CD4-positive, alpha-beta T cell treated with Interleukin-2 at 100 ng/mL for 4 hours (primary cell): ENCODE results near the gene MAJIN.
A peak's percentile ranks its signal among the peaks of the same experiment; 100 is the strongest.

ENCODE experiments used
- DNase-seq: peaks from one replicate; pipeline ENCODE4 v3.0.0-alpha.2; 2020; ENCODE audit warnings: low spot score

MAJIN gene

DNA sequence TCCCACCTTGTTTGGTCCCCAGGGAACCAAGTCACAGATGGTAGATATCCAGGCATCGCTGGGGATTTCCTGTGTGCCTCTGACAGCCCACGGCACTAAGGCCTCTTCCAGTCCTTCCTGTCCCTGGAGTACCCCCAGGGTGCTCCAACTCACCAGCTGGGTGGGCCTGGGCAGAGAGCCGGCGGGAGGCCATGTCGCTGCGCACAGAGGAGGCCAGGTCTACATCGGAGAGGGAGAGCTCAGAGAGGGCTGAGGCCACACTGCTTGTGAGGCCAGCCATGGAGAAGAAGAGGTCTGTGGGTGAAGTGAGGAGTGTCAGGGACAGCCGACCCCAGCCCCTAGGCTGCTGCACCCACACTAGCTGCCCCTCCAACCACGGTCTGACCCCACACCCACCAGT is 60.2 kb downstream of the MAJIN start:
- DNase-seq, result no peak

- no peak for DNase-seq
Observed at GRCh38 chr11:64911142-64911541, 60.8 kb downstream of the MAJIN start.

- DNase-seq, result no peak
Observed at GRCh38 chr11:64910451-64911093, 61.3 kb downstream of the MAJIN start.

- no peak for DNase-seq
Observed at GRCh38 chr11:64909653-64910343, 62.1 kb downstream of the MAJIN start.

DNA sequence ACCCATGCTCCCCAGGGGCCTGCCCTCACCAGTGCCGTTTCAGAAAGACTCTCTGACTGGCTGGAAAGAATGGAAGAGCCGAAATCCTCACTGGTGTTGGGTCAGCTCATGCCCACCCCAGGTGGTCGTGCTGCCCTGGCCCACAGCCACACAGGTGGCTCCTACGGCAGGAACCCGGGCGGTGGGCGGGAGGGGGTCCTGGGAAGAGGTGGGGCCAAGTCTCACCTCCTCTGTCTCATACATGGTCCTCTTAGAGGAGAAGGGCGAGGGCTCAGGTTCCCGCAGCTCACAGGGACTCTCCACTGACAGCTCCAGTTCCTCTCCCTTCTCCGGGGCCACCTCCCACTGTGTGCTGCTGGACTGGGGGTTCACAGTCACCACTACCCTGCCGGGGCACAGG is 63.1 kb downstream of the MAJIN start:
- no peak for DNase-seq

GRCh38 chr11:64906314-64906635 is 65.6 kb downstream of the MAJIN start:
- DNase-seq, result no peak

GRCh38 chr11:64905516-64906313 is 66.2 kb downstream of the MAJIN start:
- no peak for DNase-seq

DNA sequence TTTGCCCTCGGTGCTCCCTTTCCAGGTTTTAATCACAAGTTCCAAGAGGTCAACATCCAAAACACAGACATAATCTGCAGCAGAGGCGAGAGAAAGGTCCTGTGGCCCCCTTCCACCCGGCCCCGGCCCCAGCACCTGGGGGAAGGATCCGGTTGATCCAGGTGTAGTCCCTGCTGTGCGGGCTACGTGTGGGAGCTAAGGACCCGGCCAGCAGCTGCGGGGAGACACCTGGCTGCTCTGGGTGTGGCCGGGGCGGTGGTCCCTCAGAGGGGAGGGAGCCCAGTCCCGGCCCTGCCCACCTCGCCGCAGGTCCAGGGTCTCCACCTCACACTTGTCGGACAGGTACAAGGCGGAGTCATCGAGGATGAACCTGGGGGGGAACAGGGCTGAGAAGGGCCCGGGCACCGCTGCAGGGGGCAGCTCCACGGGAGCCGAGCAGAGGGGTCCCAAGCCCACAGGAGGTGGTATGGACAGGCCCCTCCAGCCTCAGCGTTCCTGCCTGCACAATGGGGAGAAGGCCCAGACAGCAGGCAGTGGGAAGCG is 68.5 kb downstream of the MAJIN start:
- no peak for DNase-seq

- no peak for DNase-seq
Observed at GRCh38 chr11:64902102-64902900, 69.6 kb downstream of the MAJIN start.

DNA sequence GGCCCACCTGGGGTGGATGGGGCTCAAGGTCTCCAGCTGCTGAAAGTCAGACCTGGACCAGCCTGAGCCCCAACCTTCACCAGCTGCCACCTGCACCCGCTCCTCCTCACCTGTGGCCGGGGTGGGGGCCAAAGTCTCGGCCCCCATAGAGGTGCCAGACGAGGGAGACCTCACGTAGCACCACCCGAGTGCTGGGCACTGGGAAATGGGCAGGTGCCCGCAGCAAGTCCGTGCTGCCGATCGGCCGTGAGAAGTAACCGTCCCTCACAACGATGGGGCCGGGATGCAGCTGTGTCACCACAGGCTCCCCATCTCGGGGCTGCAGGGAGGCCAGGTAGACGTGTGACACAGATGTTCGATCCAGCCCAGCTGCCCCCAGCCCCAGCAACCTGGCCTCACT is 71.1 kb downstream of the MAJIN start:
- DNase-seq, result no peak

GRCh38 chr11:64900263-64900678 is 71.6 kb downstream of the MAJIN start:
- peak; percentile 88 for DNase-seq

GRCh38 chr11:64898541-64898940 is 73.4 kb downstream of the MAJIN start:
- DNase-seq, result no peak

DNA sequence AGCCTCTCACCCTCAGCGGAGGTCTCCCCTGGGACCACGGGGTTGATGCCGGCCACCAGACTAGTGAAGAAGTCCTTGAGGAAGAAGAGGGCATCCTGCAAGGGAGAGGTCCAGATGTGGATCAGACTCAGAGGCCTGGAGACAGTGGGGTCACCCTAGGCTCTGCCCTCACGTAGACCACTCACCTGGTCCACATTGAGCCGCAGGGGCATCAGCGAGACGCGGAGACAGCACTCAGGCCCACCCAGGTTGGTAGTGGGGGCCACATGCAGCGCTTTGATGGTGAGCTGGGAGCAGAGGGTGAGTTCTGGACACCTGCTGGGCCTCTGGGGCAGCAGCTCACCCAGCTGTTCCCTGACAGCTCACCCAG is 73.8 kb downstream of the MAJIN start:
- DNase-seq, result no peak

- no peak for DNase-seq
Observed at GRCh38 chr11:64897381-64898075, 74.4 kb downstream of the MAJIN start.

DNA sequence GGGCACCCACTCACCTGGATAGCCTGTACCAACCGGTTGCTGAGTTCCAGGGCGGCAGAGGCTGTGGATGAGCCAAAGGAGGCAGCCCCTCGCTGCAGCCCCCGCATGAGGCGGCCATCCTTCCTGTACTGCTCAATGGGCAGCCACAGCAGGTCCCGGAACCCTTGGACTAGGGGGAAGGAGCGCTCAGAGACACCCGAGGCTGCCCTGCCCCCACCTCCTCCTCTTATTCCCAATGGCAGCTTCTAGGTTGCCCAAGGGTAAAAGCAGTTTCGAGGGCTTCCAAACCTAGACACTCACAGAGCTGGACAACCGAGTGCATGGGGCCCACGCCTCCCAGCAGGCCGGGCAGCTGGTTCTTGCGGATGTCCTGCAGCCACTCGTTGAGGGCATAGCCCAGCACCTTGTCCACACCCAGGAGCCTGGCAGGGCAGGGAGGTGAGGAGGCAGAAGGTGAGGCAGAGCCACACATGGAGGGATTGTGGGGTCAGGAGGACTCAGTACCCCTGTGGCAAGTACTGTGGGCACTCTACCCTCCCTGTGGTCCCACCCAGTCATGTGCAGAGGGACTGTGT is 75.4 kb downstream of the MAJIN start:
- no peak for DNase-seq

- no peak for DNase-seq
Observed at GRCh38 chr11:64894812-64895452, 77.0 kb downstream of the MAJIN start.

- peak; percentile 89 for DNase-seq
Observed at GRCh38 chr11:64894070-64894811, 77.7 kb downstream of the MAJIN start.

DNA sequence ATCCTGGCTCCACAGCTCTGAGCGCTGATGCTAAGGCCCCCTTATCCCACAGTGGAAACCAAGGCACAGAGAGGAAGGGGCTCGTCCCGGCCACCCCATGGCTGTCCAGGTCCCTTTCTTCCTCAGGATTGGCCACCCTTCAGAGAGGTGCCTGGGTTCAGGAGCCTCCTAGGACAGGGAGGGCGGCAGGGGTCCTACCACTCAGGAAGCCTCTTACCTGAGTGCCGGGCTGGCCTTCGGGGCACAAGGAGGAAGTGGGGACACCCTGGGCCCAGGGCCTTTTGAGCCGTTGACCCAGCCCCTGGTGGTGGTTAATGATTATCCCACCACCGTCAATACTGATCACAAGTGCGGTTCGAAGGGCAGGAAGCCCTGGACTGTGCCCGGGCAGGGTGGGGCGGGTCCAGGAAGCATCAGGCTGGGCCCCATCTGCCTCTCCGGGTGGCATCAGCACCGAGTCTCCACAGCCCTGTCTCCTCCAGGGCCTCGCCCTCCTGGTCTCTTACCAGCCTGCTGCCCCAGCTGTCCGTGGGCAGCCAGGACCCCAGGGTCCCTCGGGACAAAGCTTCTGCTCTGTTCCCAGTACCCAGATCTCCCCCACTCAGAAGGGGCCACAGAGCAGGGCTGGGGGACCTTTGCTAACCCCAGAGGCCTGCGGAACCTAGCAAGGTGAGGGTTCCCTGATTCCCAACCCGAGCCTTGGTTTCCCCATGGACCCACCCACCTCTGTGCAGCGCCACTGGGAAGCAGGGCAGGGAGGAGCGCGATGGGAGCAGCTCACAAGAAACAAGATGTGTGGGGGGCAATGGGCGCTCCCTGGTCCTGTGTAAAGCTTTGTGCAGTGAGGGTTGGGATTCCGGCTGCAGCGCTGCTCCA is 78.5 kb downstream of the MAJIN start:
- DNase-seq, result no peak

DNA sequence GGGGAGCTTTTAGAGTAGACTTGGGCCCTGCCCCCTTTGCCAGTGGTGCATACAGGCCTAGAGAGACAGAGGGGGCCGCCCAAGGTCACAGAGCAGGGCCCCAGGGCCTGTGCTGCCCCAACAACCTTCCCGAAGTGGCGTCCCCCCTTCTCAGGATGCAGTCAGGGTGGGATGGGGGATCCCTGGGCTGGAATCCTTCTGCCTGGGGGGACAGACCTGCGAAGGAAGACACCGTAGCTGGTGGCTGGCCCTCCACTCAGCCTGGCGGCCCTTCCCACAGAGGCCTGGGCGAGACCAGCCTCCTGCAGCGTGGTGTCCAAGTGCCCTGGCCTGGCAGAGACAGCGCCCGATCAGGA is 79.1 kb downstream of the MAJIN start:
- no peak for DNase-seq
